GM12872 (cell line): Measurements from ENCODE around the gene PIK3R1.

Experiments
- TF ChIP-seq, protein P1 (sequence below): IDR thresholded peaks from 3 replicates; pipeline ENCODE4 v1.5.1; 2011; ENCODE audit warnings: low read depth, mild to moderate bottlenecking, low read length, moderate library complexity; ENCODE audit not compliant: insufficient read depth

PIK3R1 gene

DNA sequence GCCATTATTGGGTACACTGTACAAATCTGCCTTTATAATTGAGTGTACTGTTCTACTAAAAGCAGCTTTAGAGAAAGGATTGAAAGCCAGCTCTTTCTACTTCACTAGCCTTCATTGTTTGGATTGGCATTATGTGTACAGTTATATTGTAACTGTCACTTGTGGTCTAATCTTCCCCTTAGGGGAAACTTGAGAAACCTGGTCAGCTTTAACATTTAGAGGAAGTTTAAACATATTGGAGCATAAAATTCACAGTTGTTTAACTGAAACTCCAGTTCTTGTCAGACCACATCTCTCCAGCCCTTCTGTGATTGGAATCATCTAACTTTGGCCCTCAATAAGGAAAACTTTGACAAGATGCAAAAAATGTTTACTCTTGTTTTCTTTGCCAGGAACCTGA is 24.6 kb downstream of the PIK3R1 start:
- TF ChIP-seq, protein P1, sequence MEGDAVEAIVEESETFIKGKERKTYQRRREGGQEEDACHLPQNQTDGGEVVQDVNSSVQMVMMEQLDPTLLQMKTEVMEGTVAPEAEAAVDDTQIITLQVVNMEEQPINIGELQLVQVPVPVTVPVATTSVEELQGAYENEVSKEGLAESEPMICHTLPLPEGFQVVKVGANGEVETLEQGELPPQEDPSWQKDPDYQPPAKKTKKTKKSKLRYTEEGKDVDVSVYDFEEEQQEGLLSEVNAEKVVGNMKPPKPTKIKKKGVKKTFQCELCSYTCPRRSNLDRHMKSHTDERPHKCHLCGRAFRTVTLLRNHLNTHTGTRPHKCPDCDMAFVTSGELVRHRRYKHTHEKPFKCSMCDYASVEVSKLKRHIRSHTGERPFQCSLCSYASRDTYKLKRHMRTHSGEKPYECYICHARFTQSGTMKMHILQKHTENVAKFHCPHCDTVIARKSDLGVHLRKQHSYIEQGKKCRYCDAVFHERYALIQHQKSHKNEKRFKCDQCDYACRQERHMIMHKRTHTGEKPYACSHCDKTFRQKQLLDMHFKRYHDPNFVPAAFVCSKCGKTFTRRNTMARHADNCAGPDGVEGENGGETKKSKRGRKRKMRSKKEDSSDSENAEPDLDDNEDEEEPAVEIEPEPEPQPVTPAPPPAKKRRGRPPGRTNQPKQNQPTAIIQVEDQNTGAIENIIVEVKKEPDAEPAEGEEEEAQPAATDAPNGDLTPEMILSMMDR, result no peak

DNA sequence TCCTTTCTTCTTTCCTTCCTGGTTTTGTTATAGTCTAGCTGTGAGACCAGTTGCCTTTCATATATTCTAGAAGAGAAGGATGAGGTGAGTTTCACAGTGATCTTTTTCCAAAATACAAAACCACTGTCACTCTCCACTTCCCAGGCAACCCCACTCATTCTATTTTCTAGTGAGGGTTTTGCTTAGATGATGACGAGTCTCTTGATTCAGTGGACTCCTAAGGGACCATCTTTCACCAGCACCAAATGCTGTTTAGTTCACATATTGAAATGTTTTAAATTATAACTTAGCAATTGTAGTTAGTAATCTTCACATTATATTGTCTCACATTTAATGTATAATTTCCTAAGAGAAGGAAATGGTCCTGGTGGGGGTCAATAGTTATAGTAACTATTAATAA is 25.2 kb downstream of the PIK3R1 start:
- TF ChIP-seq, protein P1, result no peak

DNA sequence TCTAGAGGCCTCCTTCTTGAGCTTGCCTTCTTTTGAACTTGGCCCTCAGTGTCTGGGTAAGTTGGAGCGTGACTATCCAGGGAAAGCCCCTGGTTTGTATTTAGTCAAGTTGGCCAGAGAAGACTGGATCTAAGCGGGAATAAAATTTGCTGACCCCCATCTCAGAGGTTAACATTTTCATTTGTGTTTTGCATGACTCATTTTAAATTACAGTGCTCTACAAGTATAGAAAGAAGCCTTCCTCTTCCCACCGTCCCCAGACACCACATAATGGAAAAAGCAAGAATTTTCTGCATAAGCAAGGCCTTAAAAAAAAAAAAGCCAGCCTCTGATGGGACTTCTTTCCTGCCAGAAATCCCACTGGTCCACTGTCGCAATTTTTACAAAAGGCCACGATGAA is 27.2 kb downstream of the PIK3R1 start:
- TF ChIP-seq, protein P1, result no peak

DNA sequence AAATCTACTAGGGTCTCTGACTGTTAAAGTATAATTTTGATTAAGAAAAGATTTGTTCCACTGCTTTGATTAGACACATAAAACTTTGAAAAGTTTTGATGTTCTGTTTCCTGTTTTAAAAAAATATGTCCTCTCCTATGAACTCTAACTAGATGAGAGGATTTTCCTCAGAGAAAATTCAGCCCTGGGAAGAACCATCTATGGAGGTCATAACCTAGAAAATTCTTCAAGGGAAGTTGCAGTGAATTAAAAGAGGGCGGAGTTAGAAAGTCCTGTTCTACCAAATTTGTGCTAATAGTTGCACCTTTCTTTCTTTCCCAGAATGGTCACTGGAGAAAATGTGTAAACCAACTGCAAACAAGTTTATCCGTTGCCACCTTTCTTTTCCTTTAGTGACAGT is 27.7 kb downstream of the PIK3R1 start:
- TF ChIP-seq, protein P1, result no peak

GRCh38 chr5:68243681-68244080 is 28.1 kb downstream of the PIK3R1 start:
- TF ChIP-seq, protein P1, result no peak

DNA sequence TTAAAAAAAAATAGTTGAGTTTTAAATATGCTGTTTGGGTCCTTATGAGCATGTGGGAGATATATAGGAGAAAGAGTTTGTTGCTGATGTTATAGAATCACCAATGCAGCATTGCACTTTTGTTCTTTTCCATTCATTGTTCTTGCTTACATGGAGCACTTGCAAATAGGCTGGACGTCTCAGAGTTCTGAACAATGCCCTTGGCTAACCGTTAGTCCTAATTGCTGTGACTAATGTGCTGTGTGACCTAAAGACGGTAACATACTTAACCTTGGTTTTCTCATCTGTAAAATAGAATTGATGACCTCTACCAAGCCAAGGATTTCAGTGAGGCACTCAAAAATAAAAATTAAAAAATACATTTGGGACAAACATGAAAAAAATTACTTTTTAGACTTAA is 29.8 kb downstream of the PIK3R1 start:
- TF ChIP-seq, protein P1, result no peak

- TF ChIP-seq, protein P1, result peak; percentile 14; the same call in 1 of the 3 replicates
Measured at GRCh38 chr5:68246802-68247201, 31.2 kb downstream of the PIK3R1 start.

DNA sequence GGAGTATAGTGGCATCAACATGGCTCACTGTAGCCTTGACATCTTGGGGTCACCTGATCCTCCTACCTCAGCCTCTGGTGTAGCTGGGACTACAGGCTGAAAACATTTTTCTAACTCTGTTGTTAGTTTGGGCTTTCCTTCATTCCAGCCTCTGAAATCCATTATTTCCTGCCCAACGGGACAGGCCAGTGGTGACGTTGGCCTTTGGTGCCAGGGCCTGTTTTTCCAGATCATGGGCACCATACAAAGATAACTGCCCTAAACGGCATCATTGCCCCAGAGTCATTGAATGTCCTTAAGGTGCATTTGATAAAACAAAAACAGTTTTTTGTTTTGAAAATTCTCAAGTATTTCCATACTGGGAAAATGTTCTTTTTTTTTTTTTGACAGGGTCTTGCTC is 32.1 kb downstream of the PIK3R1 start:
- TF ChIP-seq, protein P1, result no peak
